Left renal cortex interstitium (tissue), 4 donors: ENCODE measurements around the gene NCOA6. TPM values are rescaled to one million over a fixed set of nuclear protein-coding genes. Genes with fewer than 3 reads are reported as not detected.
"Not testable (repeated sequence)": the region's sequence is repeated elsewhere in the genome, so short reads cannot be mapped to it uniquely, and the experiment has no call there.

ENCODE experiments used
- DNase-seq, 4 donors: peaks; one replicate each; pipeline ENCODE4 v3.0.0-alpha.2; 2013; ENCODE audit warnings: low read depth in 4 of 4, low spot score in 2 of 4, missing footprints in 1 of 4
- polyA plus RNA-seq, 4 donors: library from polyadenylated mRNA; unstranded; fragments of 120-200 nt; gene quantifications; one replicate each; pipeline ENCODE4 v1.2.1, GENCODE V29; 2013; ENCODE audit not compliant: insufficient read length in 4 of 4

The NCOA6 gene
- polyA plus RNA-seq, 4 donors: 43.9 to 52.0 (median 48.0) TPM

DNA sequence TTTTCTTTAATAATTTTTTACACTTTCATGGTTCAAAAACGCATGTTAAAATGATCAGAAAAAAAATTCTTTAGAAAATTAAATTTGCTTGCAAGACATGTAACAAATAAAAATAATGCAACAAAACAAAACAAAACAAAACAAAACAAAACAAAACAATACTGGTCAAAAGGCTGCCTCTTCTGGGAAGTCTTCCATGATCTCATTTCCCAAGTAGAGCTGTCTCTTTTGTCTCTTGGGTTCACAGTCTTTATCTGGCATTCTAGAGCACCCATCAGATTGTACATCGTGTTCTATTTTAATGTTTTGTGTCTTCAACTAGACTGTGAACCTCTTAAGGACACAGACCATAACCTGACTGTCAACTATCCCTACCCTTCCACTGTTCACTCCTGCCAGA is 96.0 kb downstream of the NCOA6 start:
- no peak for DNase-seq

GRCh38 chr20:34724172-34724571 is 101.3 kb downstream of the NCOA6 start:
- no peak for DNase-seq

- not testable (repeated sequence) for DNase-seq
These were observed 102.9 kb downstream of the NCOA6 start for GRCh38 chr20:34722560-34722959.

GRCh38 chr20:34720266-34720665 is 105.2 kb downstream of the NCOA6 start:
- DNase-seq: no peak

DNA sequence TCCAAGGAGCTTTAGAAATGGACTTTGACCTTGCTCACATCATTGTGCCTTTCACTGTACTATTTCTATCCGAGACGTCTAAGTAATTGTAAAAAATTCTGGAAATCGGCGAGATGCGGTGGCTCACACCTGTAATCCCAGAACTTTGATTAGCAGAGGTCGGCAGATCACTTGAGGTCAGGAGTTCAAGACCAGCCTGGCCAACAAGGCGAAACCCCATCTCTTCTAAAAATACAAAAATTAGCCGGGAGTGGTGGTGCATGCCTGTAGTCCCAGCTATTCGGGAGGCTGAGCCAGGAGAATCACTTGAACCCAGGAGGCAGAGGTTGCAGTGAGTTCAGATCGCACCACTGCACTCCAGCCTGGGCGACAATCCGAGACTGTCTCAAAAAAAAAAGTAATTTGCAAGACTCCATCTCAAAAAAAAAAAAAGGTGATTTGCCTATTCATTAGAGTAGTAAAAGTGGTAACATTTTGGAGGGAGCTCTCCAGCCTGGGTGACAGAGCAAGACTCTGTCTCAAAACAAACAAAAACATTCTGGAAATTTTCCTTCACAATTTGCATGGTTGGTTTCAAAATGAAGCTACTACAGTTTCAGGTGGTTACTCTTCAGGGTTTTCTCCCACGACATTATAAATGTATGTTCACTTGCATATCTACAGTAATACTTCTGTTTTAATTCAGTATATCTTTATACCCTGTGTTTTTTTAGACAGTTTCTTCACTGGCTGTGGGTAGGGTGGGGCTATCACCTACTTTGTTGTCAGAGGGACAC is 106.0 kb downstream of the NCOA6 start:
- DNase-seq: not testable (repeated sequence)

GRCh38 chr20:34717230-34718095 is 108.0 kb downstream of the NCOA6 start:
- DNase-seq: no peak

GRCh38 chr20:34716921-34717229 is 108.6 kb downstream of the NCOA6 start:
- no peak for DNase-seq

GRCh38 chr20:34715384-34715783 is 110.1 kb downstream of the NCOA6 start:
- no peak for DNase-seq

DNA sequence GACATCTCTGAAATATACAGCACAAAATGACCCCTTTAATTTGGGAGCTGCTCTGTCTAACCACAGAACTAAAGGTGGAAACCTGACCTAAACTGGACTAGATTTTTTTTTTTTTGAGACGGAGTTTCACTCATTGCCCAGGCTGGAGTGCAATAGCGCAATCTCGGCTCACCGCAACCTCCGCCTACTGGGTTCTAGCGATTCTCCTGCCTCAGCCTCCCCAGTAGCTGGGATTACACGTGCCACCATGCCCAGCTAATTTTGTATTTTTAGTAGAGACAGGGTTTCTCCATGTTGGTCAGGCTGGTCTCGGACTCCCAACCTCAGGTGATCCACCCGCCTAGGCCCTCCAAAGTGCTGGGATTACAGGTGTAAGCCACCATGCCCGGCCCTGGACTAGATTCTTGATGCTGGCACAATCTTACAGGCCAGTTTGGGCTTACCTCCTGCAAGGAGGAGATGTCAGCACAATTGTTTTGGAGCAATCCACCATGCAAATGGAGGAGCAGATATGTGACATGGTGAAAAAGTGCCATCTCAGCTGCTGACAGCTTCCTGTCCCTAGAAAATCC is 111.4 kb downstream of the NCOA6 start:
- not testable (repeated sequence) for DNase-seq

DNA sequence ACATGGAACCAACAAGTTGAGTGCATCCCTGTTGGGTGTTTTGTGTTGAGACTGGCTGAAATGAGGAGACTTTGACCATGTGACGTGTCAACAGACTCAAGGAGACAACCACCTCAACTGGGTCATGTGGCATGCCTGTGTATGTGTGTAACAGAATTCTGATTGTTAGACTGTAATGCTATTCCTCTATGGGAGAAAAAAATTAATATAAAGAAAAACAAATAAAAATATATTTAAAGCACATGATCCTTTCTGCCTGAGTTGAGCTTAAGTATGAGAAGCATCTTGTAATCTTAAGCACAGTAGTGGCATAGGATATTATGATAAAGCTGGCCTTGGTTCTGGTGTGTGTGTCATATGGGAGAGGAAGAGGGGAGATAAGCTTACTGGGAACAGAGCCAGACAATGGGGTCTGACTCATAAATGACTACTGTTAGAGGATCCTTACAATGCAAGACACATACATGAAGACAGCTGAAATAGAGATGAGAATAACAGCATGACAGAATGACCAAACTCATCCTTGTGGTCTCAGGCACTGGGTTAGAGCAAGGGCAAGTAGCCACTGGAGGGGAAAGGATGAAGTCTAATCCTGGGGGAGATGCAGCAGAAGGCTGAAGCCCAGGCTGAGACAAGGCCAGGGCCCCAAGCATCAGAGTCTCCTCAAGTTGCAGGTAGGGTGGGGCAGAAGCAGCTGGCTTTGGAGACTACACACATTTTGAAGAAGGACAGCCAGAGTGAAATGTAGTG is 112.1 kb downstream of the NCOA6 start:
- no peak for DNase-seq

- DNase-seq: no peak
These were observed 112.8 kb downstream of the NCOA6 start for GRCh38 chr20:34712525-34713192.

- no peak for DNase-seq
These were observed 113.5 kb downstream of the NCOA6 start for GRCh38 chr20:34711813-34712430.

DNA sequence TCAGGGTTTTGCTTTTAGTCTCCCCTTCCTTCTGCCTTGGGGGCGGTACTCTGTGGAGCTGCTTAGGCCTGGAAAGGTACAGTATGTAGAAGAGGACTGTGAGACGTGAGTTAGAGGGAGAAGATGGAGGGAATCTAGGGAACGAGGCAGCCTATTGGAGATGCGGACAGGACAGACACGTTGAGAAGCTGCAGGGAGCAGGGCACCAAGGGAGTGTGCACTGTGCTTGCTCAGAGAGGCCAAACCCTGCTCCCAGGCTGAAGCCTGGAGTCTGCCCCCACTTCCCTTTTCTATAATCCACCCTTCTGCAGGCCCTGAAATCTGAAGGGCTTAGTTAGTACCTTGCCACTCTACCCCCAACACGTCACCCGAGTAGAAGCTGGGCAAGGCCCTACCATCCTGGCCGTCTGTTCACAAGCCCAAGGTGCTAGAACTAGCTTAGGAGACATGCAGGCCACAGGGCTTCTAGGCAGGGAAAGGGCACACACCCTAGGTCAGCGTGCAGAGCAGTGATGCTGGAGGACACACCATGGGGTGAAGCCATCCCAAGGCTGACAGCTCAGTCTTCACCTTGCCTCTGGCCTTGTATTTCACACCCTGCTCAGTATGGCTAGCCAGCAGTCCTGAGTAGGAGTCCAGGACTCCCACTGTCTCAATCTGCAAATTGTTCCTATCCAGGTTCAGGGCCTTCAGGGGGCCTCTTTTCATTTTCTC is 114.4 kb downstream of the NCOA6 start:
- no peak for DNase-seq

DNA sequence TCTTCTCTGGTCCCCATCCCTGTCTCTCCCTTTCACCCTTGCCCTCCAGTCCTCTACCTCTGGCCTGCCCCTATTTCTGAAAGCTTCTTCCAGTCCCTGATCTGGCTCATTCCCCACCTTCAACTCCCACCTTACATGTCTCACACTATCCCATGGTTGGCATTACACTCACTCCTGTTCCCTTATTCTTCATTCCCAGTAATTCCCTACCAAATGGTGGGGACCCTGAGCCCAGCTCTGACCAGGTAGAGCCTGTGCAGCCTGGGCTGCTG is 114.9 kb downstream of the NCOA6 start:
- DNase-seq: no peak

DNA sequence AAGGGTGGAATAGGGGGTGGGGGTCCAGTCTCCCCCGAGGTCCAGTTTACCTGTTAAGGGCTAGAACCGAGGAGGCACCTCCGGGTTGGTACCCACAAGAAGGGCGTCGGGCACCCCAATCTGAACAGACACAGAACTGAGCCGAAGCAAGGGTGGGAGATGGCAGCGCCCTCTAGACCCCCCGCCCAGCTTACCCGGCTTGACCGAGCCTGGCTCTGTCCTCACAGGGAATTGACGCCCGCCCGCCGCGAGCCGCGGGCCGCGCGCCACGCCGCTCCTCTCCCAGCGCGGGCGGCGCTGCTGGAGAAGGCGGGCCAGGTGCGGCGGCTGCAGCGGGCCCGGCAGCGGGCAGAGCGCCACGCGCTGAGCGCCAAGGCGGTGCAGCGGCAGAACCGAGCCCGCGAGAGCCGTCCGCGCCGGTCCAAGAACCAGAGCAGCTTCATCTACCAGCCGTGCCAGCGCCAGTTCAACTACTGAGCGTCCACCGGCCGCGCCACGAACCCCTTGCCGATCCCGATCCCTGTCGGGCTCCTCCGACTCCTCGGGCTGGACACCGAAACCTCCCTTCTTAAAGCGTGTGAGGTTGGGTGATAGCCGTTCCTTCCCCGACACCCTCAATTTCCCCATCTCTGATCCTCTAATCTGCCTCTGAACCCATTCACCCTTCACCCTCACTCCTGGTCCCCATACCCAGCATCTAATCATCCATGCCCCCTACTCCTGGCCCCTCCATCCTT is 115.5 kb downstream of the NCOA6 start:
- DNase-seq: no peak

GRCh38 chr20:34709044-34709830 is 116.2 kb downstream of the NCOA6 start:
- peak; percentile 65 to 74 (median 70) for DNase-seq

DNA sequence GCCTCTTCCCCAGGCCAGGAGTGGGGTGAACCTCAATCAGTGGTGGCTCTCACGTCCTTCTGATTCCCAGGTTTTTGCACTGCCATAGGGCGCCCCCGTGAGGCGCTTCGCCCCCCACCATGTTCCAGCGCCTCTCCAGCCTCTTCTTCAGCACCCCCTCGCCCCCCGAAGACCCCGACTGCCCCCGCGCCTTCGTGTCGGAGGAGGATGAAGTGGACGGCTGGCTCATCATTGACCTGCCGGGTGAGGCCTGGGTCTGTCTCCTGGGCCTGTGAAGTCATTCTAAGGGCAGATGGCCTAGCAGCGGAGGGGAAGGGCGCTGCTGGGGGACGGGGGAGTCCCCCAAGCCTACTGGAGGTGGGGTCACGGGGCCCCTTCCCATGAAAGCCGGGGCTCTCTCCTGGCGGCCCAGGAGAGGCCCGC is 116.8 kb downstream of the NCOA6 start:
- DNase-seq: peak in 2 of 4 donors; percentile 23 to 44
